H1 (cell line): ENCODE data around the gene PRR12. TPM values are rescaled to one million over a fixed set of nuclear protein-coding genes. Genes with fewer than 3 reads are reported as not detected.

ENCODE experiments used
- PHF8 ChIP-seq: fragments of 200-600 bp; sonication (generic); conservative IDR thresholded peaks from 2 replicates; pipeline ENCODE4 v1.7.1; 2012; ENCODE audit warnings: low read depth, mild to moderate bottlenecking, inconsistent platforms, low read length, moderate library complexity
- POLR2AphosphoS5 ChIP-seq: IDR thresholded peaks from 2 replicates; pipeline ENCODE4 v1.6.1; 2011; ENCODE audit warnings: low read depth, low read length
- polyA plus RNA-seq, 7 experiments: library from polyadenylated mRNA; depleted of rRNA in 3 of 7; stranded (reverse) in 5 of 7; unstranded in 2 of 7; fragments of >200 nt in 5 of 7; fragments of 200-250 nt in 2 of 7; gene quantifications; 1 replicate in 5 of 7; 2 replicates in 1 of 7; 4 replicates in 1 of 7; pipeline versions ENCODE4 v1.2.1 to v1.2.3, GENCODE V29; 2011 to 2013; ENCODE audit warnings: missing spikeins in 2 of 7, mixed read lengths in 2 of 7
- total RNA-seq: library from RNA; stranded (reverse); fragmentation: NEBNext Ultra II Directional; extraction: Animal tissue kit (Norgen Biotek cat#: 25700); gene quantifications from 2 replicates; pipeline ENCODE4 v1.2.1, GENCODE V29; 2021

Gene PRR12
- total and polyA plus RNA-seq, 2 of the 8 experiments (the other 6 are each of a cell fraction or from before 2014, with no cell fraction given) = 2.5 to 59.4 TPM

- TF ChIP-seq PHF8 (no peak), POLR2AphosphoS5 (no peak)
- TF ChIP-seq, all 59 proteins: peak for 5
These were observed 44.0 kb upstream of the PRR12 start (continued) for GRCh38 chr19:49546825-49547565.
